ENCODE data around the gene CCNB1.
"Not testable (repeated sequence)": the region's sequence is repeated elsewhere in the genome, so short reads cannot be mapped to it uniquely, and the experiment has no call there.

CCNB1 gene

GRCh38 chr5:69184621-69185020 lies 17.7 kb downstream of the CCNB1 start:
- no peak for DNase-seq (ENCODE audit: low spot score)

GRCh38 chr5:69187342-69187741 lies 20.4 kb downstream of the CCNB1 start:
- no peak for DNase-seq (ENCODE audit: low spot score)

GRCh38 chr5:69188811-69189161 lies 21.8 kb downstream of the CCNB1 start:
- no peak for DNase-seq (ENCODE audit: low spot score)

GRCh38 chr5:69189162-69190086 lies 22.5 kb downstream of the CCNB1 start, which contains the start of gene CENPH:
Gene CENPH, plus strand, starts transcription at chr5:69189583. Its CDS starts 52 bp downstream, at chr5:69189635.
- DNase-seq (ENCODE audit: low spot score): peak; percentile 72

GRCh38 chr5:69202497-69202896 lies 35.5 kb downstream of the CCNB1 start:
- DNase-seq (ENCODE audit: low spot score): no peak

GRCh38 chr5:69206528-69207190 lies 39.7 kb downstream of the CCNB1 start:
- DNase-seq (ENCODE audit: low spot score): no peak

GRCh38 chr5:69209602-69210001 lies 42.7 kb downstream of the CCNB1 start:
- DNase-seq (ENCODE audit: low spot score): no peak

- no peak for DNase-seq (ENCODE audit: low spot score)
Observed at GRCh38 chr5:69211200-69211599, 44.2 kb downstream of the CCNB1 start.

- no peak for DNase-seq (ENCODE audit: low spot score)
Observed at GRCh38 chr5:69212022-69212421, 45.1 kb downstream of the CCNB1 start.

GRCh38 chr5:69213513-69214215 lies 46.7 kb downstream of the CCNB1 start:
- DNase-seq (ENCODE audit: low spot score): no peak

- DNase-seq (ENCODE audit: low spot score): no peak
Observed at GRCh38 chr5:69217151-69217511, 50.2 kb downstream of the CCNB1 start.

GRCh38 chr5:69217548-69218526 lies 50.9 kb downstream of the CCNB1 start:
- DNase-seq (ENCODE audit: low spot score): peak; percentile 84

- DNase-seq (ENCODE audit: low spot score): no peak
Observed at GRCh38 chr5:69219939-69220338, 53.0 kb downstream of the CCNB1 start.

GRCh38 chr5:69220371-69220770 lies 53.4 kb downstream of the CCNB1 start:
- not testable (repeated sequence) for DNase-seq (ENCODE audit: low spot score)

- DNase-seq (ENCODE audit: low spot score): not testable (repeated sequence)
Observed at GRCh38 chr5:69220833-69221232, 53.9 kb downstream of the CCNB1 start.

GRCh38 chr5:69224520-69224919 lies 57.6 kb downstream of the CCNB1 start:
- no peak for DNase-seq (ENCODE audit: low spot score)

- DNase-seq (ENCODE audit: low spot score): no peak
Observed at GRCh38 chr5:69225860-69226259, 58.9 kb downstream of the CCNB1 start.

All from HuH-7.5 (cell line).